ENCODE data around the gene MMP20.

The MMP20 gene

GRCh38 chr11:102575012-102575411 is 50.1 kb downstream of the MMP20 start:
- in situ Hi-C loops (cut with HindIII; ENCODE audit: low pct_ligation_motif_present, low pct_unique_long_range_greater_than_20kb, low sequenced_read_pairs) = no loop called here

GRCh38 chr11:102573851-102574250 is 51.3 kb downstream of the MMP20 start:
- in situ Hi-C loops (cut with HindIII; ENCODE audit: low pct_ligation_motif_present, low pct_unique_long_range_greater_than_20kb, low sequenced_read_pairs) = no loop called here
- DNase-seq = no peak

More at GRCh38 chr11:102575012-102575411, 50.1 kb downstream of the MMP20 start:
- no peak for DNase-seq

GRCh38 chr11:102572554-102573220 is 52.4 kb downstream of the MMP20 start:
- in situ Hi-C loops (cut with HindIII; ENCODE audit: low pct_ligation_motif_present, low pct_unique_long_range_greater_than_20kb, low sequenced_read_pairs) = no loop called here
- no peak for DNase-seq

GRCh38 chr11:102568851-102569250 is 56.3 kb downstream of the MMP20 start:
- no peak for DNase-seq
- in situ Hi-C loops (cut with HindIII; ENCODE audit: low pct_ligation_motif_present, low pct_unique_long_range_greater_than_20kb, low sequenced_read_pairs) = no loop called here

- DNase-seq = no peak
- in situ Hi-C loops (cut with HindIII; ENCODE audit: low pct_ligation_motif_present, low pct_unique_long_range_greater_than_20kb, low sequenced_read_pairs) = no loop called here
These were observed 59.0 kb downstream of the MMP20 start for GRCh38 chr11:102566112-102566511.

GRCh38 chr11:102564110-102564509 is 61.0 kb downstream of the MMP20 start:
- DNase-seq = peak; percentile 77
- in situ Hi-C loops (cut with HindIII; ENCODE audit: low pct_ligation_motif_present, low pct_unique_long_range_greater_than_20kb, low sequenced_read_pairs) = no loop called here

GRCh38 chr11:102561636-102562035 is 63.5 kb downstream of the MMP20 start:
- no peak for DNase-seq
- in situ Hi-C loops (cut with HindIII; ENCODE audit: low pct_ligation_motif_present, low pct_unique_long_range_greater_than_20kb, low sequenced_read_pairs) = no loop called here

- peak; percentile 19 for DNase-seq
- in situ Hi-C loops (cut with HindIII; ENCODE audit: low pct_ligation_motif_present, low pct_unique_long_range_greater_than_20kb, low sequenced_read_pairs) = no loop called here
These were observed 64.5 kb downstream of the MMP20 start for GRCh38 chr11:102560555-102561011.

- in situ Hi-C loops (cut with HindIII; ENCODE audit: low pct_ligation_motif_present, low pct_unique_long_range_greater_than_20kb, low sequenced_read_pairs) = no loop called here
- DNase-seq = no peak
These were observed 65.3 kb downstream of the MMP20 start for GRCh38 chr11:102559839-102560238.

- in situ Hi-C loops (cut with HindIII; ENCODE audit: low pct_ligation_motif_present, low pct_unique_long_range_greater_than_20kb, low sequenced_read_pairs) = no loop called here
- DNase-seq = no peak
These were observed 70.0 kb downstream of the MMP20 start for GRCh38 chr11:102555091-102555490.

- DNase-seq = no peak
- in situ Hi-C loops (cut with HindIII; ENCODE audit: low pct_ligation_motif_present, low pct_unique_long_range_greater_than_20kb, low sequenced_read_pairs) = no loop called here
These were observed 71.3 kb downstream of the MMP20 start for GRCh38 chr11:102553835-102554282.

- in situ Hi-C loops (cut with HindIII; ENCODE audit: low pct_ligation_motif_present, low pct_unique_long_range_greater_than_20kb, low sequenced_read_pairs) = no loop called here
- DNase-seq = peak; percentile 64
These were observed 72.5 kb downstream of the MMP20 start for GRCh38 chr11:102552447-102553194.

- in situ Hi-C loops (cut with HindIII; ENCODE audit: low pct_ligation_motif_present, low pct_unique_long_range_greater_than_20kb, low sequenced_read_pairs) = no loop called here
These were observed 73.1 kb downstream of the MMP20 start for GRCh38 chr11:102552020-102552419.

GRCh38 chr11:102551169-102551781 is 73.9 kb downstream of the MMP20 start:
- DNase-seq = no peak
- in situ Hi-C loops (cut with HindIII; ENCODE audit: low pct_ligation_motif_present, low pct_unique_long_range_greater_than_20kb, low sequenced_read_pairs) = no loop called here

More at GRCh38 chr11:102552020-102552419, 73.1 kb downstream of the MMP20 start:
- no peak for DNase-seq

GRCh38 chr11:102546923-102547471 is 78.1 kb downstream of the MMP20 start:
- no peak for DNase-seq
- in situ Hi-C loops (cut with HindIII; ENCODE audit: low pct_ligation_motif_present, low pct_unique_long_range_greater_than_20kb, low sequenced_read_pairs) = no loop called here

- DNase-seq = no peak
- in situ Hi-C loops (cut with HindIII; ENCODE audit: low pct_ligation_motif_present, low pct_unique_long_range_greater_than_20kb, low sequenced_read_pairs) = no loop called here
These were observed 78.7 kb downstream of the MMP20 start for GRCh38 chr11:102546427-102546826.

GRCh38 chr11:102545701-102546100 is 79.4 kb downstream of the MMP20 start:
- no peak for DNase-seq
- in situ Hi-C loops (cut with HindIII; ENCODE audit: low pct_ligation_motif_present, low pct_unique_long_range_greater_than_20kb, low sequenced_read_pairs) = no loop called here

GRCh38 chr11:102544594-102544993 is 80.5 kb downstream of the MMP20 start:
- DNase-seq = no peak
- in situ Hi-C loops (cut with HindIII; ENCODE audit: low pct_ligation_motif_present, low pct_unique_long_range_greater_than_20kb, low sequenced_read_pairs) = no loop called here

- no peak for DNase-seq
- in situ Hi-C loops (cut with HindIII; ENCODE audit: low pct_ligation_motif_present, low pct_unique_long_range_greater_than_20kb, low sequenced_read_pairs) = no loop called here
These were observed 85.6 kb downstream of the MMP20 start for GRCh38 chr11:102539567-102539966.

Measured in ACHN (cell line).